GM12878 (cell line): Measurements from ENCODE around the gene DCT. TPM values are rescaled to one million over a fixed set of nuclear protein-coding genes. Genes with fewer than 3 reads are reported as not detected.

ENCODE experiments used
- ATAC-seq: fragments of 200-7000 bp; cut with Tn5 transposase; 3 replicates; pipeline ENCODE4 v1.9.1; 2020; ENCODE audit warnings: mild to moderate bottlenecking, moderate library complexity
- BruUV-seq: library from RNA; stranded (reverse); fragments of 400-500 nt; replicated peaks from 2 replicates; lab custom pipeline; 2021; lab: Mats Ljungman, UMichigan
- CTCF ChIA-PET: fragments of 300-600 bp; sonication (Branson Sonifier 250); formaldehyde crosslinking; extraction: SDS; loops from one replicate; lab custom pipeline; 2021; ENCODE audit warnings: inconsistent platforms; lab: Yijun Ruan, JAX
- POLR2A ChIA-PET: fragments of 350-600 bp; formaldehyde crosslinking; extraction: SDS; loops from one replicate; lab custom pipeline; 2021; ENCODE audit warnings: inconsistent platforms; lab: Charles Lee
- RAD21 ChIA-PET: fragments of 300-600 bp; sonication (Branson Sonifier 250); formaldehyde crosslinking; loops from one replicate; lab custom pipeline; 2023; ENCODE audit warnings: antibody characterized with exemption; ENCODE audit not compliant: unreplicated experiment; lab: Charles Lee
- SMC1A ChIA-PET: fragments of 300-600 bp; sonication (Branson Sonifier 250); formaldehyde crosslinking; loops from one replicate; lab custom pipeline; 2023; ENCODE audit not compliant: unreplicated experiment, uncharacterized antibody; lab: Charles Lee
- DNase-seq: peaks from one replicate; pipeline ENCODE4 v3.0.0-alpha.2; 2011; ENCODE audit warnings: low read depth, low spot score
- FAIRE-seq: peaks from 3 replicates; lab custom pipeline; 2011; peaks lifted over from hg19 to GRCh38; lab: Jason Lieb, UNC
- H2AFZ ChIP-seq: 2 replicates; pipeline ENCODE4 v1.6.0; 2011; ENCODE audit warnings: low read depth, low read length, control low read depth; ENCODE audit not compliant: control insufficient read depth
- H3K27ac ChIP-seq: 2 replicates; pipeline ENCODE4 v1.5.1; 2011; ENCODE audit warnings: control low read depth; ENCODE audit not compliant: control insufficient read depth, insufficient read depth
- H3K27me3 ChIP-seq, 2 experiments: replicated peaks in 1 of 2; 2 replicates each; pipeline versions ENCODE4 v1.6.0 to v1.6.1; 2011; ENCODE audit warnings: low read length in 1 of 2; ENCODE audit not compliant: control insufficient read depth in 2 of 2, insufficient read depth in 2 of 2
- H3K36me3 ChIP-seq, 2 experiments: 2 replicates each; pipeline ENCODE4 v1.5.1; 2011; ENCODE audit warnings: low read length in 1 of 2; ENCODE audit not compliant: control insufficient read depth in 2 of 2, insufficient read depth in 2 of 2
- H3K4me1 ChIP-seq: 2 replicates; pipeline ENCODE4 v1.6.1; 2011; ENCODE audit warnings: mild to moderate bottlenecking, low read length, moderate library complexity, mixed read lengths; ENCODE audit not compliant: control insufficient read depth, insufficient read depth
- H3K4me2 ChIP-seq: 2 replicates; pipeline ENCODE4 v1.6.0; 2011; ENCODE audit warnings: control low read depth; ENCODE audit not compliant: control insufficient read depth, insufficient read depth
- H3K4me3 ChIP-seq: fragments of 200-600 bp; sonication (generic); 2 replicates; pipeline ENCODE4 v1.5.1; 2016
- H3K79me2 ChIP-seq: 2 replicates; pipeline ENCODE4 v1.6.0; 2011; ENCODE audit warnings: low read length; ENCODE audit not compliant: control insufficient read depth, insufficient read depth
- H3K9ac ChIP-seq: 2 replicates; pipeline ENCODE4 v1.8.0; 2011; ENCODE audit warnings: low read length, control low read depth, mixed read lengths; ENCODE audit not compliant: control insufficient read depth, insufficient read depth
- H3K9me3 ChIP-seq: replicated peaks from 3 replicates; pipeline ENCODE4 v1.5.1; 2011; ENCODE audit warnings: mild to moderate bottlenecking, low read length; ENCODE audit not compliant: control insufficient read depth, insufficient read depth
- H4K20me1 ChIP-seq: 2 replicates; pipeline ENCODE4 v1.6.0; 2011; ENCODE audit not compliant: control insufficient read depth, insufficient read depth
- ASH2L ChIP-seq: fragments of 300-600, 200-600 bp; sonication (generic); IDR thresholded peaks from 2 replicates; pipeline ENCODE4 v1.6.1; 2017; ENCODE audit warnings: low read depth, mild to moderate bottlenecking, borderline replicate concordance
- BCLAF1 ChIP-seq: fragments of 450-650 bp; IDR thresholded peaks from 2 replicates; pipeline ENCODE4 v1.6.1; 2017; ENCODE audit warnings: antibody characterized with exemption, mild to moderate bottlenecking, moderate library complexity
- GABPA ChIP-seq: IDR thresholded peaks from 2 replicates; pipeline ENCODE4 v1.6.1; 2014; ENCODE audit warnings: antibody characterized with exemption, low read depth, mild to moderate bottlenecking, inconsistent platforms
- HSF1 ChIP-seq: fragments of 150-350 bp; IDR thresholded peaks from 2 replicates; pipeline ENCODE4 v1.6.1; 2014; ENCODE audit warnings: mild to moderate bottlenecking, low read depth, low read length
- LARP7 ChIP-seq: fragments of 450-650 bp; IDR thresholded peaks from 2 replicates; pipeline ENCODE4 v1.6.1; 2017; ENCODE audit warnings: mild to moderate bottlenecking
- NR2F1 ChIP-seq: fragments of 450-650 bp; conservative IDR thresholded peaks from 2 replicates; pipeline ENCODE4 v1.6.1; 2017; ENCODE audit warnings: mild to moderate bottlenecking
- PML ChIP-seq: IDR thresholded peaks from 2 replicates; pipeline ENCODE4 v1.6.1; 2012; ENCODE audit warnings: low read length, inconsistent platforms
- REST ChIP-seq: IDR thresholded peaks from 2 replicates; pipeline ENCODE4 v1.6.1; 2012; ENCODE audit warnings: mild to moderate bottlenecking, low read depth, low read length
- WRNIP1 ChIP-seq: IDR thresholded peaks from 2 replicates; pipeline ENCODE4 v1.6.1; 2011; ENCODE audit warnings: low read depth, low read length, improper control_type of control experiment, borderline replicate concordance
- ZBTB11 ChIP-seq: fragments of 450-650 bp; formaldehyde crosslinking; IDR thresholded peaks from 2 replicates; pipeline ENCODE4 v1.5.0; 2022; ENCODE audit warnings: mild to moderate bottlenecking, missing genetic modification characterization
- WGBS: methylation state at CpG from one replicate; pipeline ENCODE4 v1.1.6; 2016; ENCODE audit warnings: low lambda C conversion rate; ENCODE audit not compliant: insufficient replicate concordance, insufficient coverage; ENCODE audit errors: missing lambda C conversion rate; 5-methylcytosine and 5-hydroxymethylcytosine counted together
- in situ Hi-C: fragments of 300-500 bp; cut with MboI; formaldehyde crosslinking; loops from 9 replicates; pipeline ENCODE4 v1.14.3; 2018; ENCODE audit warnings: mixed read lengths
- intact Hi-C: fragments of 100-400 bp; cut with micrococcal nuclease; formaldehyde crosslinking; loops from one replicate; pipeline ENCODE4 v1.14.2; 2022; ENCODE audit not compliant: unreplicated experiment
- polyA plus RNA-seq, 11 experiments: library from polyadenylated mRNA; depleted of rRNA in 4 of 11; unstranded in 6 of 11; stranded (reverse) in 5 of 11; fragments of >200 nt; fragmentation: Nextera tagmentation in 4 of 11; fragmentation: Illumina TruSeq in 1 of 11; extraction: Ambion mirVana in 4 of 11; extraction: Trizol in 1 of 11; gene quantifications; 1 replicate in 1 of 11; 2 replicates in 10 of 11; pipeline versions ENCODE4 v1.2.1 to v1.2.3, GENCODE V29; 2011 to 2016; ENCODE audit warnings: inconsistent platforms in 2 of 11, missing spikeins in 2 of 11, low read depth in 1 of 11
- total RNA-seq, 4 experiments: library from RNA; depleted of rRNA in 3 of 4; stranded (reverse); fragments of >200 nt in 3 of 4; fragmentation: Illumina TruSeq in 1 of 4; extraction: Trizol in 1 of 4; gene quantifications; 2 replicates each; pipeline versions ENCODE4 v1.2.1 to v1.2.3, GENCODE V29; 2013 to 2021

DCT gene
- total and polyA plus RNA-seq, 10 of the 15 experiments (the other 5 are each of a cell fraction or from before 2014, with no cell fraction given) = 0.04 to 0.29 TPM; not detected in 8

GRCh38 chr13:94433055-94433961 is 46.2 kb downstream of the DCT start:
- no peak overlapping the region for H3K27ac ChIP-seq
- no peak overlapping the region for H3K9ac ChIP-seq
- POLR2A ChIA-PET = no interaction called here
- no peaks in the 10 kb centered on the region; a peak in 1 of 4 replicates for H3K27me3 ChIP-seq
- H3K4me1 ChIP-seq = no peaks in the 10 kb centered on the region
- no peaks in the 10 kb centered on the region for H3K9me3 ChIP-seq
- H4K20me1 ChIP-seq = no peaks in the 10 kb centered on the region
- intact Hi-C loops (no loop called here), in situ Hi-C loops (loop anchor here (25.0 kb wide), 1 partner anchor 979 kb away; no protein-coding TSS in a partner anchor)
- CTCF ChIA-PET = interaction anchor here (11.7 kb wide), 1 partner anchor 186 kb away, joined by 288 read pairs; no protein-coding TSS in a partner anchor
- no peak overlapping the region; the same call in 1 of the 2 replicates for H2AFZ ChIP-seq
- no peak for FAIRE-seq
- H3K36me3 ChIP-seq = no peaks in the 10 kb centered on the region
- H3K4me2 ChIP-seq = no peak overlapping the region
- no TSS peak for BruUV-seq
- WGBS = 57% methylated on average over 19 of the region's 19 CpGs
- no peak for DNase-seq
- peak; percentile 89 for ATAC-seq
- no peak overlapping the region for H3K4me3 ChIP-seq
- no peaks in the 10 kb centered on the region for H3K79me2 ChIP-seq
- SMC1A ChIA-PET = interaction anchor here (2.5 to 7.7 kb wide), 2 partner anchors 20 to 184 kb away, joined by 5 to 153 read pairs; no protein-coding TSS in a partner anchor
- RAD21 ChIA-PET = interaction anchor here (1.1 to 6.5 kb wide), 3 partner anchors 153 to 971 kb away, joined by 3 to 111 read pairs (median 4); no protein-coding TSS in a partner anchor
- no peak for TF ChIP-seq REST
- no peak for TF ChIP-seq WRNIP1
- no peak for TF ChIP-seq NR2F1
- TF ChIP-seq HSF1 = no peak
- TF ChIP-seq ZBTB11 (CRISPR knock-in tag) = no peak
- TF ChIP-seq GABPA = no peak
- TF ChIP-seq ASH2L = no peak
- TF ChIP-seq BCLAF1 = no peak
- TF ChIP-seq LARP7 = no peak
- no peak for TF ChIP-seq PML
